ENCODE results near the gene NTSR1. TPM values are rescaled to one million over a fixed set of nuclear protein-coding genes. Genes with fewer than 3 reads are reported as not detected.

Gene NTSR1
- total and polyA plus RNA-seq, 4 donors = 0.03 to 0.33 (median 0.08) TPM; not detected in 1

GRCh38 chr20:62660240-62660615 lies 48.4 kb upstream of the NTSR1 start:
- no peaks in the 10 kb centered on the region for H3K36me3 ChIP-seq (ENCODE audit: control insufficient read depth in 4 of 4, insufficient read depth in 3 of 4, low read depth in 1 of 4, low read length in 3 of 4)
- TF ChIP-seq RAD21 (IDR thresholded peaks at IDR 0.05) = no peak
- TF ChIP-seq GABPA (IDR thresholded peaks at IDR 0.05 in 1 of 2, conservative IDR thresholded peaks at IDR 0.05 in 1 of 2) = no peak
- no peak for TF ChIP-seq ZBTB33 (IDR thresholded peaks at IDR 0.05)
- no peak for TF ChIP-seq JUND (IDR thresholded peaks at IDR 0.05)
- no peak for TF ChIP-seq FOXA2 (IDR thresholded peaks at IDR 0.05)
- TF ChIP-seq ATF3 (IDR thresholded peaks at IDR 0.05) = no peak
- no peak for TF ChIP-seq NR2F2 (IDR thresholded peaks at IDR 0.05)
- no peak overlapping the region for H3K9ac ChIP-seq (ENCODE audit: low read depth in 1 of 2, low read length in 2 of 2)
- DNase-seq (ENCODE audit: low spot score) = no peak
- H3K4me1 ChIP-seq (ENCODE audit: control insufficient read depth in 4 of 4, insufficient read depth in 4 of 4, low read length in 3 of 4) = no peaks in the 10 kb centered on the region
- H3K27ac ChIP-seq (ENCODE audit: low read depth in 1 of 2, low read length in 2 of 2) = no peak overlapping the region
- WGBS = 92% methylated on average over 15 of the region's 15 CpGs
- no peak overlapping the region for H3K4me3 ChIP-seq (ENCODE audit: low read depth in 1 of 3, low read length in 3 of 3)
- H3K9me3 ChIP-seq (ENCODE audit: control insufficient read depth in 4 of 4, low read length in 3 of 4) = no peaks in the 10 kb centered on the region
- H3K27me3 ChIP-seq (ENCODE audit: control insufficient read depth in 4 of 4, insufficient read depth in 4 of 4, low read length in 3 of 4) = no peaks in the 10 kb centered on the region

GRCh38 chr20:62660768-62661167 lies 47.9 kb upstream of the NTSR1 start:
- Histone ChIP-seq H3K9me3 (ENCODE audit: control insufficient read depth in 4 of 4, low read length in 3 of 4) (no peaks in the 10 kb centered on the region), H3K4me3 (ENCODE audit: low read depth in 1 of 3, low read length in 3 of 3) (no peak overlapping the region), H3K9ac (ENCODE audit: low read depth in 1 of 2, low read length in 2 of 2) (no peak overlapping the region), H3K27ac (ENCODE audit: low read depth in 1 of 2, low read length in 2 of 2) (no peak overlapping the region), H3K4me1 (ENCODE audit: control insufficient read depth in 4 of 4, insufficient read depth in 4 of 4, low read length in 3 of 4) (no peaks in the 10 kb centered on the region), H3K36me3 (ENCODE audit: control insufficient read depth in 4 of 4, insufficient read depth in 3 of 4, low read depth in 1 of 4, low read length in 3 of 4) (no peaks in the 10 kb centered on the region), H3K27me3 (ENCODE audit: control insufficient read depth in 4 of 4, insufficient read depth in 4 of 4, low read length in 3 of 4) (no peaks in the 10 kb centered on the region)
- no peak for DNase-seq (ENCODE audit: low spot score)
- TF ChIP-seq EGR1 (IDR thresholded peaks at IDR 0.05; ENCODE audit: low read depth in 2 of 2) (no peak), HNF4G (IDR thresholded peaks at IDR 0.05) (no peak), SP1 (IDR thresholded peaks at IDR 0.05) (no peak), TAF1 (conservative IDR thresholded peaks at IDR 0.05) (no peak), ATF3 (IDR thresholded peaks at IDR 0.05) (no peak), MAX (IDR thresholded peaks at IDR 0.05) (no peak), ZBTB33 (IDR thresholded peaks at IDR 0.05) (no peak), CTCF (IDR thresholded peaks at IDR 0.05; ENCODE audit: low read depth, low read length, missing input control) (no peak), YY1 (IDR thresholded peaks at IDR 0.05) (no peak), JUND (IDR thresholded peaks at IDR 0.05) (no peak), GABPA (IDR thresholded peaks at IDR 0.05 in 1 of 2, conservative IDR thresholded peaks at IDR 0.05 in 1 of 2) (no peak), REST (IDR thresholded peaks at IDR 0.05) (no peak), RXRA (IDR thresholded peaks at IDR 0.05) (no peak), FOXA1 (IDR thresholded peaks at IDR 0.05) (no peak), HNF4A (conservative IDR thresholded peaks at IDR 0.05) (no peak), FOXA2 (IDR thresholded peaks at IDR 0.05) (no peak), RAD21 (IDR thresholded peaks at IDR 0.05) (no peak), NR2F2 (IDR thresholded peaks at IDR 0.05) (no peak)
- WGBS = 85% methylated on average over 18 of the region's 18 CpGs
